ENCODE measurements around the gene NAA38. TPM values are rescaled to one million over a fixed set of nuclear protein-coding genes. Genes with fewer than 3 reads are reported as not detected.
A peak's percentile ranks its signal among the peaks of the same experiment; 100 is the strongest.

The NAA38 gene, protein sequence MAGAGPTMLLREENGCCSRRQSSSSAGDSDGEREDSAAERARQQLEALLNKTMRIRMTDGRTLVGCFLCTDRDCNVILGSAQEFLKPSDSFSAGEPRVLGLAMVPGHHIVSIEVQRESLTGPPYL
- 100 to 1,000 TPM in 2 of 6 donors, 10 to 100 TPM in 4; 50.0 to 111 (median 75.5) TPM for total RNA-seq

DNA sequence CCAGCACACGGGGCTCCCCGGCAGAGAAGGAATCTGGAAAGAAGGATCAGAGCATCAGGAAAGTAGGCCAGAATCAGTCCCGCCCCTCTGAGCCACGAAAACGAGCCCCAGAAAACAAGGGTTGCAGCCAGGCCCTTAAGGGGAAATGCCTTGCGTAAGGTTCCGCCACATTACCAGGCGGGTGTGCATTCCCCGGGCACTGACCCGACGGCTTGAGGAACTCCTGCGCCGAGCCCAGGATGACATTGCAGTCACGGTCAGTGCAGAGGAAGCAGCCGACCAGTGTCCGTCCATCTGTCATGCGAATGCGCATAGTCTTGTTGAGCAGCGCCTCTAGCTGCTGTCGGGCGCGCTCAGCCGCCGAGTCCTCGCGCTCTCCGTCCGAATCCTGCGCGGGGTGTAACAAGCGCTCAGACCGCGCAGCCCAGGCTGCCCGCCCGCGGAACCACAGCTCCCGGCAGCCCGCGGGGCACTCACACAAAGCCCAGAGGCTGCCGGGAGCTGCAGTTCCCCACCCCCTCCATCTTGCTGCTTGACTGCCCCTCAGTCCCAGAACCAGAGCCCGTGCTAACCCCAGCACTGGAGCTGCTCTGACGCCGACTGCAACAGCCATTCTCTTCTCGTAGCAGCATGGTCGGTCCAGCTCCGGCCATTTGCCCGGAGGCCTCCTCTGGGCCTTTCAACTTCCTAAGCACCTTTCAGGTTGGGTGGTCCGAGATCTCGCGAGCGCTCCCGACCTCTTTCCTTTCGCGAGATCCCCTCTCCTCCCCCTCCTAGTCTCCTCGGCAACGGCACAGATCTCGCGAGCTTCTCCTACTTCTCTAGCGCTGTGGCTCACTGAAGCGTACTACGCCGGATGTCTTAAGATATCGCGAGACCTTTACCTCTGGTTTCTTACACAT lies at the start of gene NAA38:
Gene NAA38 (minus strand): TSS at position 749 of the 902 bp plus-strand sequence. CDS start 96 bp downstream, at position 653.
- no peaks in the 10 kb centered on the region for H3K27me3 ChIP-seq
- TF ChIP-seq POLR2A (IDR thresholded peaks at IDR 0.05) (peak in 2 of 4 donors; percentile 11 to 71), EP300 (IDR thresholded peaks at IDR 0.05) (peak in 1 of 4 donors; percentile 21), POLR2AphosphoS5 (IDR thresholded peaks at IDR 0.05) (peak; percentile 85 to 89)
- TF ChIP-seq, protein P1, sequence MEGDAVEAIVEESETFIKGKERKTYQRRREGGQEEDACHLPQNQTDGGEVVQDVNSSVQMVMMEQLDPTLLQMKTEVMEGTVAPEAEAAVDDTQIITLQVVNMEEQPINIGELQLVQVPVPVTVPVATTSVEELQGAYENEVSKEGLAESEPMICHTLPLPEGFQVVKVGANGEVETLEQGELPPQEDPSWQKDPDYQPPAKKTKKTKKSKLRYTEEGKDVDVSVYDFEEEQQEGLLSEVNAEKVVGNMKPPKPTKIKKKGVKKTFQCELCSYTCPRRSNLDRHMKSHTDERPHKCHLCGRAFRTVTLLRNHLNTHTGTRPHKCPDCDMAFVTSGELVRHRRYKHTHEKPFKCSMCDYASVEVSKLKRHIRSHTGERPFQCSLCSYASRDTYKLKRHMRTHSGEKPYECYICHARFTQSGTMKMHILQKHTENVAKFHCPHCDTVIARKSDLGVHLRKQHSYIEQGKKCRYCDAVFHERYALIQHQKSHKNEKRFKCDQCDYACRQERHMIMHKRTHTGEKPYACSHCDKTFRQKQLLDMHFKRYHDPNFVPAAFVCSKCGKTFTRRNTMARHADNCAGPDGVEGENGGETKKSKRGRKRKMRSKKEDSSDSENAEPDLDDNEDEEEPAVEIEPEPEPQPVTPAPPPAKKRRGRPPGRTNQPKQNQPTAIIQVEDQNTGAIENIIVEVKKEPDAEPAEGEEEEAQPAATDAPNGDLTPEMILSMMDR (IDR thresholded peaks at IDR 0.05), result peak in 5 of 6 experiments; percentile 19 to 75 (median 42)
- DNase-seq, result peak; percentile 96 to 98
- 0 to 1% methylated on average over 18 to 64 of the region's 64 CpGs for WGBS, 2 donors
- H3K4me1 ChIP-seq, result peaks cover 32 to 43% (median 35%) of the 10 kb centered on the region in 4 donors
- H3K27ac ChIP-seq, result peak within 1 kb of the TSS; percentile 90 to 97 (median 92)
- peak within 1 kb of the TSS; percentile 49 to 76 (median 62) for H3K4me3 ChIP-seq
- peaks cover 0 to 29% (median 22%) of the 10 kb centered on the region in 4 donors for H3K36me3 ChIP-seq
- peak; percentile 94 to 96 for ATAC-seq (ENCODE audit: low FRiP score in 2 of 2)
- H3K9me3 ChIP-seq, result no peaks in the 10 kb centered on the region

DNA sequence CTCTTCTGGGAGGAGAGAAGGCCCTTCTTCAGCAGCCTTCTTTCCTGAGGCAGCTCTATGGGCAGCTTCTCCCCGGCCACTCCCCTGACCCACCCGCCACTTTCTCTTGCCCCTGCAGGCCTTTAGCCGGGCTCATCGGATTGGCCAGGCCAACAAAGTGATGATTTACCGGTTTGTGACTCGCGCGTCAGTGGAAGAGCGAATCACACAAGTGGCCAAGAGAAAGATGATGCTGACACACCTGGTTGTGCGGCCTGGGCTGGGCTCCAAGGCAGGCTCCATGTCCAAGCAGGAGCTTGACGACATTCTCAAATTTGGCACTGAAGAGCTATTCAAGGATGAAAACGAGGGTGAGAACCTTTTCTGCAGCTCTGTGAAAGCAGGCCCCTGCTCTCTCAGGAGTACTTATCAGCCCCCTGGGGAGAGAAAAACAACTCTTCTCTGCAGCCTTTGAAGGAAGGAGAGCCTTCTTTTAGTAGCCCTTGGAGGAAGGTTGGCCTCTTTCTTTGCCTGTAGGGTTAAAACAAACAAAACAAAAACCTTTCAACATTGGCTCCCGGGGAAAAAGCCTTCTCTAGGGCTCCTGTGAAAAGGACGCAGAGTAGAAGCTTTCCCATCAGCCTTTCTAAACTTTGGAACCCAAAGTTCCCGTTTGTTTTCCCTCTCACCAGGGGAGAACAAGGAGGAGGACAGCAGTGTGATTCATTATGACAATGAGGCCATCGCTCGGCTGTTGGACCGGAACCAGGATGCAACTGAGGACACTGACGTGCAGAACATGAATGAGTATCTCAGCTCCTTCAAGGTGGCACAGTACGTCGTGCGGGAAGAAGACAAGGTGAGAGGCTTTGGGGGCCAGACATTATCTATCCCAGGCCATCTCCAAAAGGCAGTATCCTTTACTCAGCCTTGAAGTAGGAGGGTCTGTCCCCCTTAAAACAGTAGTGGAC lies 46.1 kb upstream of the NAA38 start:
- H3K4me1 ChIP-seq, result no peaks in the 10 kb centered on the region
- no peak for ATAC-seq (ENCODE audit: low FRiP score in 2 of 2)
- TF ChIP-seq, protein P1 (IDR thresholded peaks at IDR 0.05), result no peak
- TF ChIP-seq POLR2AphosphoS5 (IDR thresholded peaks at IDR 0.05) (no peak), EP300 (IDR thresholded peaks at IDR 0.05) (no peak), POLR2A (IDR thresholded peaks at IDR 0.05) (no peak)
- 83 to 87% methylated on average over 22 of the region's 22 CpGs for WGBS, 2 donors
- H3K27ac ChIP-seq, result no peak overlapping the region
- no peak for DNase-seq
- H3K4me3 ChIP-seq, result no peak overlapping the region
- H3K9me3 ChIP-seq, result no peaks in the 10 kb centered on the region
- peaks cover 60 to 100% (median 99%) of the 10 kb centered on the region in 4 donors for H3K36me3 ChIP-seq
- no peaks in the 10 kb centered on the region for H3K27me3 ChIP-seq

DNA sequence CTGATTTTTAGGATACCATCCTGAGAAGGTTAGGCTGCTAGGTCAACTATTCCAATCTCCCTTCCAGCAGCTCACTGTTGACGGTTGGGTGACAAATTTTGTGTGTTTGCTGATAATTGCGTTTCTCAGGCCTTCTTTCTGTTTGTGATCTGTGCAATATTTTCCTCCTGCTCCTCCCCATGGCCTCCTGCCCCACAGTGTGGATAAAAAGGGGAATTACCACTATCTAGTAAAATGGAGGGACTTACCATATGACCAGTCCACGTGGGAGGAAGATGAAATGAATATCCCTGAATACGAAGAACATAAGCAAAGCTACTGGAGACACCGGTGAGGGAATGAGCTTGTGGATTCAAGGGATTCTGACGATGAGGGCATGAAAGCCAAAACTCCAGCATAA lies 40.4 kb upstream of the NAA38 start:
- Histone ChIP-seq H3K27ac (no peak overlapping the region), H3K27me3 (no peaks in the 10 kb centered on the region), H3K36me3 (peaks cover 44 to 98% (median 84%) of the 10 kb centered on the region in 4 donors), H3K4me3 (no peak overlapping the region), H3K9me3 (no peaks in the 10 kb centered on the region), H3K4me1 (no peaks in the 10 kb centered on the region)
- ATAC-seq (ENCODE audit: low FRiP score in 2 of 2) (peak in 1 of 2 donors; percentile 63), DNase-seq (no peak)
- no peak for TF ChIP-seq EP300 (IDR thresholded peaks at IDR 0.05)
- no peak for TF ChIP-seq POLR2AphosphoS5 (IDR thresholded peaks at IDR 0.05)
- TF ChIP-seq POLR2A (IDR thresholded peaks at IDR 0.05), result no peak
- TF ChIP-seq, protein P1 (IDR thresholded peaks at IDR 0.05), result peak in 5 of 6 experiments; percentile 47 to 78 (median 62)
- WGBS, 2 donors, result 40 to 49% methylated on average over 6 of the region's 6 CpGs

DNA sequence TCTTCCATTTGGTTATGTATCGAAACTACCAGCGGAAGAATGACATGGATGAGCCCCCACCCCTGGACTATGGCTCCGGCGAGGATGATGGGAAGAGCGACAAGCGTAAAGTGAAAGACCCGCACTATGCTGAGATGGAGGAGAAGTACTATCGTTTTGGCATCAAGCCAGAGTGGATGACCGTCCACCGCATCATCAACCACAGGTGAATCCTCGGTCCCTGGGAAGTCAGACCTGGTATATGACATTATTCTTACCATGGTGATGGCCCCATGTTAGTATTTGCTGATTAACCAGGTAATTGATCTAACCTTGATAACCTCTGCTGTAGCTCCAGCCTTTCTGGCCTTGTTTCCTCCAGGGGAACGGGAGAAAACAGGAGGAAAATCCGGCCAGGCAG lies 39.7 kb upstream of the NAA38 start:
- WGBS, 2 donors, result 93% methylated on average over 10 to 13 of the region's 13 CpGs
- Histone ChIP-seq H3K27me3 (no peaks in the 10 kb centered on the region), H3K36me3 (peaks cover 42 to 92% (median 79%) of the 10 kb centered on the region in 4 donors), H3K4me3 (no peak overlapping the region), H3K27ac (no peak overlapping the region), H3K9me3 (no peaks in the 10 kb centered on the region), H3K4me1 (no peaks in the 10 kb centered on the region)
- ATAC-seq (ENCODE audit: low FRiP score in 2 of 2), result no peak
- DNase-seq, result no peak
- TF ChIP-seq POLR2AphosphoS5 (IDR thresholded peaks at IDR 0.05), result no peak
- no peak for TF ChIP-seq POLR2A (IDR thresholded peaks at IDR 0.05)
- no peak for TF ChIP-seq EP300 (IDR thresholded peaks at IDR 0.05)
- TF ChIP-seq, protein P1 (IDR thresholded peaks at IDR 0.05), result no peak

Data from upper lobe of left lung (tissue), 6 donors.